Right renal cortex interstitium (tissue), 3 donors: ENCODE data around the gene ATP5F1E. TPM values are rescaled to one million over a fixed set of nuclear protein-coding genes. Genes with fewer than 3 reads are reported as not detected.
A peak's percentile ranks its signal among the peaks of the same experiment; 100 is the strongest.

ENCODE experiments used
- DNase-seq, 3 donors: peaks; one replicate each; pipeline ENCODE4 v3.0.0-alpha.2; 2013; ENCODE audit warnings: low read depth in 3 of 3, low spot score in 2 of 3
- polyA plus RNA-seq, 3 donors: library from polyadenylated mRNA; unstranded; fragments of 120-200 nt; gene quantifications; one replicate each; pipeline ENCODE4 v1.2.1, GENCODE V29; 2013; ENCODE audit not compliant: insufficient read length in 3 of 3

Gene ATP5F1E
- polyA plus RNA-seq, 3 donors: 202 to 222 (median 222) TPM

- DNase-seq: peak in 1 of 3 donors; percentile 19
These were observed 25.1 kb downstream of the ATP5F1E start, which contains the start of gene CTSZ for GRCh38 chr20:59006864-59007664. Gene CTSZ, minus strand, starts transcription at chr20:59007254. Its CDS starts 126 bp downstream, at chr20:59007128.

- no peak for DNase-seq
These were observed 25.8 kb downstream of the ATP5F1E start for GRCh38 chr20:59006167-59006863.

- no peak for DNase-seq
These were observed 26.5 kb downstream of the ATP5F1E start for GRCh38 chr20:59005523-59006166.

- DNase-seq: no peak
These were observed 27.2 kb downstream of the ATP5F1E start for GRCh38 chr20:59004763-59005522.

- DNase-seq: no peak
These were observed 27.7 kb downstream of the ATP5F1E start for GRCh38 chr20:59004493-59004762.

- DNase-seq: no peak
These were observed 28.2 kb downstream of the ATP5F1E start for GRCh38 chr20:59003836-59004492.

- no peak for DNase-seq
These were observed 29.2 kb downstream of the ATP5F1E start for GRCh38 chr20:59002874-59003399.

- no peak for DNase-seq
These were observed 29.7 kb downstream of the ATP5F1E start for GRCh38 chr20:59002388-59002787.

- DNase-seq: no peak
These were observed 30.5 kb downstream of the ATP5F1E start for GRCh38 chr20:59001449-59002171.

GRCh38 chr20:59001068-59001448, 31.1 kb downstream of the ATP5F1E start:
- DNase-seq: no peak

GRCh38 chr20:59000326-59000725, 31.8 kb downstream of the ATP5F1E start:
- no peak for DNase-seq

GRCh38 chr20:58998656-58999055, 33.5 kb downstream of the ATP5F1E start:
- no peak for DNase-seq

- no peak for DNase-seq
These were observed 34.9 kb downstream of the ATP5F1E start for GRCh38 chr20:58997141-58997770.

GRCh38 chr20:58996226-58996611, 35.9 kb downstream of the ATP5F1E start:
- DNase-seq: no peak

- DNase-seq: no peak
These were observed 36.5 kb downstream of the ATP5F1E start for GRCh38 chr20:58995461-58996225.

GRCh38 chr20:58994390-58995159, 37.6 kb downstream of the ATP5F1E start:
- no peak for DNase-seq
